Stimulated activated CD4-positive, alpha-beta T cell treated with anti-CD3 and anti-CD28 coated beads, Interleukin-15, amount 100 ng/mL, for 48 hours (primary cell): ENCODE measurements around the gene ST8SIA5.

Experiments used
- DNase-seq, 2 donors: peaks; one replicate each; pipeline ENCODE4 v3.0.0-alpha.2; 2020; ENCODE audit warnings: low read depth in 2 of 2

ST8SIA5 gene

DNA sequence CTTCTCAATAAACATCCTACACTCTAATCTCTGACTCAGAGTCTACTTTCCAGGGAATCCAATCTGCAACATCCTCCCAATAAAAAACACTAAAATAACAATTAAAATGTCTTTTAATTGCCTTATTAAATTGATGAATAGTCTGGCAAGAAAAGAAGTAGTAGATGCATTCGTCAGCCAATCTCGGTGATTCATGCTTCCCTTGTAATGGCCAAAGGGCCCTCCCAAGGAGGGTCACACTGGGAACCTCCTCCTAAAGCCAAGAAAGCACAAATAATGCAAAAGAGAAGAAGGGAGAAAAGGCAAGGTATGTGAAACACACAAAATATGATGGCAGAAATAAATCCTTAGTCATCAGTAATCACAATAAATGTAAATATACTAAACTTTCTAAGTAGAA lies 16.8 kb downstream of the ST8SIA5 start:
- DNase-seq: no peak

DNA sequence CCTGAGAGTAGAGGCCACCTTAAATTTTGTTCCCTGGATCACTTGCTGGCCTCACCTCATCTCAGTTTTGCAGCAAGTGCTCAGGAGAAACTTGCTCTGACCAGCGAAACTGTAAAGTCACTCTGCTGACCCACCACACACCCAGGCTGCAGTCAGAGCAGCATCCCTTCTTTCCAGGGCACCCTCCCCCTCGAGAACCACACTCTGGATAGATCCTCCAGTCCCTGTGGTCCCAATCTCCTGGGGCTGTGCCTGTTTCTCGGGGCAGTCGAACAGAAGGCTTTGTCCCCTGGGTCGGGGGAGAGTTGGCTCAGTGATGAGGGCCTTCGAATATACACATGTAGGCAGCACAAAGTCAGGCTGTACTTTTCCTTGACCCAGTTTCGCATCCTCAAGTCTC lies 18.4 kb downstream of the ST8SIA5 start:
- no peak for DNase-seq

DNA sequence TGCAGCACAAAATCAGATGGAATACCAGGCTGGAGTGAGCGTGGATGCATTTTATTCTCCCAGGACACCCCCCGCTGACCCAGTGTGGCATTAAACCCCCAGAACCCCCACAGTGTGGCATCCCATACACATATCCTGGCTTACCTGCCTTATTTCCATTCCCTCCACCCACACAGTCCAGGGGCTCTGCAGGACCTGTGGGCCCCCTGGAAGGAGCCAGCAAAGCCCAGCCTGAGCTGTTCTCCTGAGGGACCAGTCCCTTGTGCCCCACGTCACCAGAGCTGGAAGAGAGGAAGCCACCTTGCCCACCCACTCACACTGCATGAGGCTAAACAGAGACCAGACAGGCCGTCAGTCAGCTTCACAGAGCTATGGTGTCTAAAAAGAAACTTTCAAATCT lies 20.1 kb downstream of the ST8SIA5 start:
- DNase-seq: no peak

DNA sequence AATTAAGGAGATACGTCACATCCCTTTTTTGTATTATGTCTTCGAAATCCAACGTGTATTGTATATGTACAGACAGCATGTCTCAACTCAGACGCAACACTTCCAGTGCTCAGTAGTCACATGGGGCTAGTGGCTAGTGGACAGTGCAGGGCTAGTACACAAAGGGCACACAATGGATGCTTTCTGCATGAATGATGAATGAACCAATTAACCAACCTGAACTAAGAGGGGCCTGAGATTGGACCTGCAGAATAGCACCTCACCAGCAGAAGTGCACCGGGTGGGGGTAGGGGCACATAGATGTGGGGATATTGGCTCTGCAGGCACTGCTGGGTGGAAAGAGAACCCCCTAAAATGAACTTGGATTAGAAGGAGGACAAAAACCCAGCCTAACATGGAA lies 20.7 kb downstream of the ST8SIA5 start:
- no peak for DNase-seq

DNA sequence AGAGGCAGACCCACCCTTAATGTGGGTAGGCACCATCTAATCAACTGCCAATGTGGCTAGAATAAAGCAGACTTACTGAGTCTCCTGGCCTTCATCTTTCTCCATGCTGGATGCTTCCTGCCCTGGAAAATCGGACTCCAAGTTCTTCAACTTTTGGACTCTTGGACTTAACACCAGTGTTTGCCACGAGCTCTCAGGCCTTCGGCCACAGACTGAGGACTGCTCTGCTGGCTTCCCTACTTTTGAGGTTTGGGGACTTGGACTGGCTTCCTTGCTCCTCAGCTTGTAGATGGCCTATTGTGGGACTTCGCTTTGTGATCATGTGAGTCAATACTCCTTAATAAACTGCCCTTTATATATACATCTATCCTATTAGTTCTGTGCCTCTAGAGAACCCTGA lies 21.9 kb downstream of the ST8SIA5 start:
- no peak for DNase-seq

DNA sequence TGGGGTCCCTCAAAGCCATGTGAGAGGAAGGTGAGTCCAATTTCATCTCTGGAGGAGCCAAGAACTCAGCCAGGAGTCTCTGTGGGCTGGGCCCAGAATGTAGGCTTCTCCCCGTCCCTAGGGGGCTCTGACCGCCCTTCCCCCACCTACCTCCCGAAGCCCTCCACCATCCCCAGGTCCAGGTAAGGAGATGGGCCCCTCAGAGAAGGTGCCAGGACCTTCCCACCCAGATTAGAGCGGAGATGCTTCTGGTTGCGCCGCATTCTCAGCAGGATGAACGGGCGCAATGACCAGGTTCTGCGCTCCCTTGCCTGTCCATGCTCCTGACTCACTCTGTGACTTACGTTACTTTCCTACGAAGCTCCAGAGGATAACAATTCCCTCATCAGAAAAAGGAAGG lies 23.0 kb downstream of the ST8SIA5 start:
- no peak for DNase-seq

DNA sequence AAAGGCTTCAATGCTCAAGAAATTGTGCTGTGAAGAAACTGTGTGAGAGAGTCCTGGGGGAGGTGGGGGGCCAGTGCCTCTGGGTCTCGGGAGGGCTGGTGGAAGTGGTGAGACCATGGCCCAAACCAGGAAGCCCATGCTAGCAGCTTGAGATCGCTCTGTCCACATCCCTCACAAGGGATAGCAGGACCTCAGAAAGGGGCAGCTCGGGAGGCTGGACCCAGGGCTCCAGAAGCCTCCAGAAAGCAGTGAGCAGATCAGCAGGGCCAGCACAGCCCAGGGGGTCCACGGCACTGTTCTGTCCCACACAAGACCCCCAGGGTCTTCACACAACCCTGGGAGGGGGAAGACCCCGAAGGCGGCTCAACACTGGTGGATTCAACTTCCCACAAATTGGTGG lies 24.1 kb downstream of the ST8SIA5 start:
- no peak for DNase-seq

DNA sequence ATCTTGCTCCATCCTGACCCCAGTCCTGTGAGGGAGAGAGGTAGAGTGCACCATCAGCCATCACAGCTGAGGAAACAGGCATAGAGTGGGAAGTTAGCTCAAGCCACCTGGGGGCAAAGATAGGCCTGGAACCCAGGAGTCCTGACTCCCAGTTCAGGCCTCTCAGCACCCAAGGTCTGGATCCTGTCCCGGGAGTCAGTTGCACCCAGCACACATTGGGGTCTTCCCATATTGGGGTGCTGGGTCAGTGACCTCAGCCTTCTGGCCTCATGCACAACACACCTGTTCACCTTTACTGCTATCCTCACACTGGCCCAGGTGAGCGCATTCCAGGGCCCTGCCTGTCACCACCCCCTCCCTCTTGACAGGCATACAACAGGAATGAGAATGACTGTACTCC lies 24.7 kb downstream of the ST8SIA5 start:
- DNase-seq: no peak

DNA sequence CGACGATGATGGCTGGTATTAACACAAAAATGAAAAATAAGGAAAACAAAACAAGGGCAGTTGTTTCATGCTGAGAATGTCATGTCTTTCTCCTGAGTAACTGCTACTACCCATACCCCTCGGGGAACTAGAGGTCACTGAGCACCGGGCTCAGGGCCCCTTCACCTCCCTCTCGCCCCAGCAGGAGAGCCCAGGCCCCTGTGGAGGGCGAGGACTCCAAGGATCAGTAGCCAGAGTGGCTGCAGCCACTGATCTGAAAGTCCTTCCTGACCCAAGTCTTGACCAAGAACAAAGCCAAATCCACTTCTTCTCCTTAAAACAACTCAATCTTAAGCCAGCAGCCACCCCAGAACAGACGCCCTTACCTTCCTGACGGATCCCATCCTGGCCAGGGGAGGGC lies 25.5 kb downstream of the ST8SIA5 start:
- DNase-seq: no peak

DNA sequence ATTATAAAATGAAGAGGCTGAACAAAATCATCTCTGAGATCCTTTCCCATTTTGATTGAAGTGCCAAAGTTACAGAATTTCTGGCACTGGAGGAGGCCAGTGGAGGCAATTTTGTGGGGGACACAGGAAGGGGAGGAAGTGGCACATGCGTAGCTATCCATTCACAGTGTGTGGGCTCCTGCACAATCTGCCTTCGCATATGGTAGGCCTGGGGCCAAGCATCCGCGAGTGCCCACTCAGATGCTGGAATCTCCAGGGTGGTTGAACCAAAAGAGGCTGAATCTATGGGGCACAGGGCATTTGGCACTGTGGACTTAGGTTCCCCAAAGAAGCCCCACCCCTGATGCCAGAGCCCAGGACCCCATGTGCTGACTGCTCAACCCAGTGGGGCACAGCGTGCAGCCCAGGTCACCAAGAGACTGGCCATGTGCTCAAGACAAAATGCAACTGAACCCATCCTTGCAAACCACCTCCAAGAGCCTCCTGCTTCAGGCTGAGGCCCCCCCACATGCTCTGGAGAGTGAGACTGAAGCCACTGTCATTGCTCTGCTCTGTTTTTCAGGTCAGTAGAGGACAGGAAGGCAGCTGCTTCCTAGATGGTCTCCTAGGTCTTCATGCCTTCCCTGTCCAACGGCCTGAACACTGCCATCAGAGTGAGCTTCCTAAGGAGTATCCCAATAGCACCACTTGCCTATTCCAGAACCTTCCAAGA lies 28.5 kb downstream of the ST8SIA5 start:
- no peak for DNase-seq

DNA sequence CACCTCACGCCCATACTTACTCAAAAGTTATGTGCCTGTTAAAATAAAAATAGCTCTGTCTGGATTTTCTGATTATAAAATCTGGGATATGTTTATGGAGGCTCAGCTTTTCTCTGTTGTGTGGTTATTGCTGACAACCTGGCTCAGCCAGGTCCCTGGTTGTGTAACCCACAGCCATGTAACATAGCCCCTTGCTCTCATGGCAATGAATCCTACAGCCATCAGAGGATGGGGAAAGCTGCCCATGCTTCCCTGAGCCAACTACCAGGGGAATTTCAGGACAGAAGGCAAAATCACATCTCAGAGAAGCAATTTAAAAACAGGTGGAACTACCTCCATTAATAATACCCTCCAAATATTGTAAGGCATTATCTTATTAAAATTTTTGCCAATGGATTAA lies 29.7 kb downstream of the ST8SIA5 start:
- no peak for DNase-seq

DNA sequence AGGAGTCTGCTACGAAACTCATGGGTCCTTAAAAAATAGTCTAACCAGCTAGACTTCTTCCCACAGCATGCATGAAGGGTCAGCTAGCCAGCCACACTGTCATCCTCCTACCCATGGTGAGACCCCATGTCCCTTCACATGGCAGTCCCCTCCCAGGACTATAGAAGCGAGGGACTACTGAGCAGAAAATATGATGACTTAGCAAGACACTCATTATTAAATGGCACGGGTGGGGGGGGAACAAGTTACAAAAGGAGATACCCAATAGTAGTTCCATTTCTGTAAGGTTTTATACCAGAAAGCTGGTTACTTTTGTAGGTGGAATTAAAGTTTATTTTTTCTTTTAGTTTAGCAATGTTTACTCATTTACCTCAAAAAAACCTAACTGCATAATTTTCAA lies 31.5 kb downstream of the ST8SIA5 start:
- DNase-seq: no peak

DNA sequence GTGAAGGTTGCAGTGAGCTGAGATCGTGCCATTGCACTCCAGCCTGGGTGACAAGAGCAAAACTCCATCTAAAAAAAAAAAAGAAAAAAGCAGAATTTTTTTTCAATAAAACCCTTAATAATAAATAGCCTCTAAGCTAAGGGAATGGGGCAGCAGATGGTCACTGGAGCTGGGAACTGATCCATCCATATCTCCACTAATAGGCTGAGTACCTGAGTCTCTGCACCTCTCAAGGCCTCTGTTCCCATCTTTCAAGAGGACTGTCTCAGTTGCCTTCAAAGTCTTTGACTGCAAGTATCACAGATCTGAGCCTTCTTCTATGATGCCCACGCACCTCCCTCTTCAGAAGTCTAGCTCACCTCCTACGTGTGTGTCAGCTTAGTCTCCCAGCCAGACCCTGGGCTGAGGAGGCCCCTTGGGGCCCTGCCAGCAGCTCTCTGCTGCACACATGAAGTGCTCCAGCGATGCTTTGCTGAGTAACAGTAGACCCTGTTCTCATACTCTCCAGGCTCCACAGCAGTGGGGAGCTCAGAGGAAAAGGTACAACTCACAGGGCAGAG lies 32.9 kb downstream of the ST8SIA5 start:
- no peak for DNase-seq

DNA sequence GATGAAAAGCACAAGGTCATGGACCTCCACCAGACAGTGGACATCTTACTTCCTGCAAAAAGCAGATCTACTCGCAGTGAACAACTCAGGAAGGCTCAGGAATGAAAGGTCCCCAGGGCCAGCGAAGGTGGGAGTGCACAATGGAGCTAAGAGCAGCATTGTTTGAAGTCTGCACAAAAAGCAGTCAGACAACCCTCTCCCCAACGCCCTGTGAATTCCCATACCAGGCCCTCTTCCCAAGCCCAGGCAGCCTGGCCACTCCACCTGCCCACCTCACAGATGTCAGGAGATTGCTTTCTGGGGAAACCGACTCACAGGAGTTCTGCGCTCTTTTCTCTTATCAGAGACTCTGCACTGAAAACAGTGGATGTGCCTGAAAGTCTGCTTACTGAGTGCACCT lies 34.8 kb downstream of the ST8SIA5 start:
- DNase-seq: no peak

DNA sequence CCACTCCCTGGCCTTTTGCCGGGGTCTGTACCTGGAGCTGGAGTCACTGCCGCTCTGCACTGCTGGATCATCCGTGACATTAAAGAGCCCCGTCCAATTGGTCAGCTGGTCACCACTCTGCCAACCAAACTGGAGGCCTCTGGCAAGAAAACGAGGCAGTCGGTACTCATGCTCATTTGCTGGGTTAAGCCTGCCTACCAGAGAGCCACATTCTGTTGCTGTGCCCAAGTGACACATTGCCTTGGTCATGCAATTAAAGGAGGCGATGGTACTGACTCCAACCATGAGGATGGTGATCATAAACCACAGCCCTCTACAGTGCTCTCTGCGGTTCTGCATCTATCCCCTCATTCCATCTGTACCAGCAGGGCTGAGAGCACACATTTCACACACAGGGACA lies 35.5 kb downstream of the ST8SIA5 start:
- no peak for DNase-seq

DNA sequence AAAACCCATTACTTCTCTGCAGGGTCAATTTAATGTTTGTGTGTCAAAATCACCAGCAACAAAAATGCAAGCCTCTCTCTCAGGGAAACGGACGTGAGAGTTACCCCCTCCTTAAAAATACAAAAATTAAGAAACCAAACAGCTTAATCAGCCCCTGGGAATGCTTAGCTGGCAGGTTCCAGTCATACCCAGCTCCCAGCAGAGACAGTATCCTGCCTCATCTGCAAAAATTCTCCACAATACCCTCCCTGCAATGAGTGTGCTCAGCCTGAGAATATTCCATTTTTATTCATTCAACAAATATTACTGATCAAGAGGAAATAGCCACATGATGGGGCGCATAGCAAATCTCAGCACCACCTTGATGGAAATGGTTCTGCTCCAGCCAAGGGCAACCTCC lies 36.3 kb downstream of the ST8SIA5 start:
- DNase-seq: no peak

DNA sequence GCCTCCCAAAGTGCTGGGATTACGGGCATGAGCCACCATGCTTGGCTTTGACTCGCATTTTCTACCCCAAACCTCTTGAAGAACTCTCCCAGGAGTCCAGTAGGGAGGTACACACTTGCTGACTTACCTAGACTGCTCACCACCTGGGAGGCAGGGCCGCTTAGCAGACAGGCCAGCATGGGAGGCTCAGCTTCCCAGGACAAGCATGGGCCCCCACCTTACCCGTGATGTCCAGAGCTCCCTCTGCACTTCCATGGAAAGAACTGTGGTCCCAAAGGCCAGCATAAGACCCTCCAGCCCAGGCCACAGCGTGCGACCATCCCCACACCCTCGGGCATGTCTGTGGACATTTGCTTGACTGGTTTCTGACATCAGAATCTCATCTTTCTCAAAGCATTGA lies 36.8 kb downstream of the ST8SIA5 start:
- no peak for DNase-seq

DNA sequence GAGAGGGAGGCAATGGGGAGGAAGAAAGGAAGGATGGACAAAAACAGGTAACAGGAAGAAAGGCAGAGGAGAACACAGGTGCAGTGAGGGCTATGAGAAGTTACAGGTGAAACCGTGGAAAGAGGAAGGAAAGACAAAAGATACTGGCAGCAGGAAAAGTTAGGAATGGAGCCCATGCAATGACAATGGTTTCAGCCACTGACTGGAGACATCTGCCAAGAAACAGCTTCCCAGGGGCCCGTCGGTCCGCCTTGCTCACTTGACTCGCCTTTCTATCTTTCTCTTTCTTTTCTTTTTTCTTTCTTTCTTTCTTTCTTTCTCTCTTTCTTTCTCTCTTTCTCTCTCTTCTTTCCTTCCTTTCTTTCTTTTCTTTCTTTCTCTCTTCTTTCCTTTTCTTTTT lies 37.5 kb downstream of the ST8SIA5 start:
- no peak for DNase-seq

DNA sequence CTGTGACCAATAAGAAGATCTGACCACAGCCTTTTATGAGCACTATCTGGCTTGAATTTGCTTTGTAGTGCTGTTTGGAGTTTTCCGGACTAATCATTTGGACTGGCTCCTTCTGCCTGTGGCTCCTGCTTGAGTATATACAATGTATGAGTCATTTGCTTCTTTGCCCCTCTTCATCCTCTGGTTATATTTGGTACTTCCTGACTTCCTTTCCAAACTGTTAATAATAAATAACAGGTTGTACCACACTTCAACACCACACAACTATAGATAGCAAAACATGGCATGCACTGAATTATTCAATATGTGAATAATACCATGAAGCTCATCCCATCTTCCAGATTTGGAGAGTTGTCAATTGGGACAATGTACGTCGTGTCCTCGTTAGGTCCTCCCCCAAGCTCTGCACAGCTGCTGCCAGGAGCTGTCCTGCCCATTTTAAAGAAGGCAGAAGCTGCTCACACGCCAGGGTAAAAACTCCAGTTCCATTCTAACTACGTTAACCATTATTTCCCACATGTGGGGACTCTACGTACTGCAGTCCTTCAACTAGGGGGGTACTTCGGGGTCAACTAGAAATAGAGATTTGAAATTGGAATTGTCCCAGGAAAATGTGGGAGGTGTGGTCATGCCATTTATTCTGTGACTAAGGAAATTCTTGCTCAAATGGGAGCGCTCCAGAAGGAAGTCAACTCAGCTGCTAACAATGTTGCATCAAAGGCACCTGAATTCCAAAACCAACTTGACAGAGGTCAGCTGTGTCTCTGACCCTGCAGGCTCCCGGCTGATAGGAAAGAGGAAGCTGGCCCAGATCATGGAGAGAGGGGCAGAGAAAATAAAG lies 38.1 kb downstream of the ST8SIA5 start:
- no peak for DNase-seq

DNA sequence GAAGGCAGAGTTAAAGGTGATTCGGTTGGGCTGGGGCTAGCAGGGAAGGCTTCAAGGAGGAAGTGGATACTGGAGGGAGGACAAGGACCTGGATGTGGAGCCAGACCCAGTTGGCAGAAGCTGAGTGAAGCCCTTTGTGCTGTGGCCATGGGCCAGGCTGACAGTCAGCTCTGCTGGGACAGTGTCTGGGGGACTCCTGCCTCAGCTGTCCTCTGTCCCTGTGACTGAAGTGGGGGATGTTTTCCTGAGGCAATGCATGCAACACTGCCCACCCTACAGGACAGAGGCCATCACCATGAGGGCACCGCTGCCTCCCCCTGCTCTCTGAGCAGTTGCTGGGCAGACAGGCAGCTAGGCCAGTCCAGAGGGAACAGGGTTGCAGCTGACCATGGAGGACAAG lies 40.0 kb downstream of the ST8SIA5 start:
- DNase-seq: no peak

DNA sequence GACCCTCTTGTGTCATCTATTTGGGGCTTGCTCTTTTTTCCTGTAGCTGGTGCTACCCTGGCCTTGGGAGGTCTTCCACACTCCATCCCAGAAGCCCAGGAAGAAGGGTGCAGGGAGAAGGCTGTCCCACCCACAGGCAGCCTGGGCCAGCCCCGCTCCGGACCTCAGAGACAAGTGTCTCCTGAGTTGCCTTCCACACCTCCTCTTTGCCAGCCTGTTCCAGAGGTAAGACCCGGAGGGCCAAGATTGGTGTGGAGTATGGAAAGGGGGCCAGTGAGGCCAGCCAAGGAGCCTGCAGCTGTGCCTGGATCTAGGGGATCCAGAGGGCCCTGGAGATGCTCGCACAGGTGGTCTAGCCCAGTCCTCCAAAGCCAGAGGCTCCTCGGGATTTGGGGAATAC lies 40.5 kb downstream of the ST8SIA5 start:
- no peak for DNase-seq

DNA sequence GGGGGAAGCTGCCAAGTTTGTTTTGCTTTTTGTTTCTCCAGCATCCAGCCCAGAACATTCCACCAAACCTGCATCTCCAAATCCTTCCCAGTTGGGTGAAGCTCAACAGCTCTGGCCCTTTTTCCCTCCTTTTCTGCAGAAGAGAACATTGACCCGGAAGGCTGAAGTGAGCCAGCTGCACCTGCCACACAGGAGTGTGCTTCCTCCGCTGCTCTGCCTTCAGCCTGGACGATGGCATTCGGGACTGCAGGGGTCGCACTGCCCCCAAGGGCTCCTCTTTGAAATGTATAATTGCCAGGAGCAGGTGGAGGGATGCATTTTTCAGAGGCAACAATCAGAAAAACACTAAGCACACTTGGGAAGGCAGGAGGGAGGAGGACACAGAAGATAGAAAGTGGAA lies 41.8 kb downstream of the ST8SIA5 start:
- DNase-seq: no peak

DNA sequence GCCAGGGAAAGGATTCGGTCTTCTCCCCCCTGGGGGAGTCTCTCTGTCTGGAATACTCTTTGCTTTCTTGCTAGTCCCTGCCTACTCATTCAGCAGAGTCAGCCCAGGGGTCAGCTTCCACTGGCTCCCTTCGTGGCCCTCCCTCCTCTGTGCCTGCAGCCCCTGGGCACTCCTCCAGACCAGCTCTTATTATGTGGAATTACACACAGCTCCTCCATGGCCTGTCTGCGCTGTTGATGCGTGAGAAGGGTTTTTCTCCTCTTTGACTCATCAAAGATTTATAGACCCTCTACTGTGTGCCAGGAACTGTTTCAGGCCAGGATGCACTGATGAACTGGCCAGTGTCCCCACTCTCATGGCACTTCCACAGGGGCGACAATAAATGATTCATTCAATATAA lies 44.4 kb downstream of the ST8SIA5 start:
- no peak for DNase-seq
